Kidney epithelial cell (primary cell): Measurements from ENCODE around the gene EHD4. TPM values are rescaled to one million over a fixed set of nuclear protein-coding genes. Genes with fewer than 3 reads are reported as not detected.

Experiments
- DNase-seq: peaks from one replicate; pipeline ENCODE4 v3.0.0-alpha.2; 2010; ENCODE audit warnings: low read depth
- H3K27me3 ChIP-seq: 2 replicates; pipeline ENCODE4 v1.6.0; 2011; ENCODE audit warnings: low read length; ENCODE audit not compliant: control insufficient read depth, insufficient read depth
- H3K36me3 ChIP-seq: 2 replicates; pipeline ENCODE4 v1.5.1; 2011; ENCODE audit warnings: low read length; ENCODE audit not compliant: control insufficient read depth, insufficient read depth
- H3K4me3 ChIP-seq: 2 replicates; pipeline ENCODE4 v1.5.1; 2011; ENCODE audit warnings: low read depth, mild to moderate bottlenecking, control low read depth, low read length
- CTCF ChIP-seq: IDR thresholded peaks from 2 replicates; pipeline ENCODE4 v1.5.1; 2011; ENCODE audit warnings: mild to moderate bottlenecking, moderate library complexity, low read length, control low read depth, inconsistent platforms; ENCODE audit not compliant: insufficient read depth, poor library complexity, severe bottlenecking
- total RNA-seq: library from RNA; depleted of rRNA; stranded (reverse); fragments of >200 nt; gene quantifications from 2 replicates; pipeline ENCODE4 v1.2.3, GENCODE V29; 2015

The EHD4 gene
- total RNA-seq, 1 donor from 2014 or later, result 30.1 TPM

- Histone ChIP-seq H3K27me3 (peaks cover 10% of the 10 kb centered on the region), H3K36me3 (no peaks in the 10 kb centered on the region), H3K4me3 (no peak overlapping the region)
- TF ChIP-seq CTCF, result no peak
- no peak for DNase-seq
These were observed 24.7 kb upstream of the EHD4 start for GRCh38 chr15:41996921-41997592.

- TF ChIP-seq CTCF, result no peak
- Histone ChIP-seq H3K4me3 (no peak overlapping the region), H3K27me3 (peaks cover 10% of the 10 kb centered on the region), H3K36me3 (no peaks in the 10 kb centered on the region)
- no peak for DNase-seq
These were observed 24.0 kb upstream of the EHD4 start for GRCh38 chr15:41996376-41996775.

- Histone ChIP-seq H3K4me3 (no peak overlapping the region), H3K27me3 (peaks cover 3% of the 10 kb centered on the region), H3K36me3 (no peaks in the 10 kb centered on the region)
- TF ChIP-seq CTCF, result no peak
- DNase-seq, result no peak
These were observed 23.1 kb upstream of the EHD4 start for GRCh38 chr15:41995476-41995855.

- DNase-seq, result no peak
- Histone ChIP-seq H3K27me3 (peaks cover 3% of the 10 kb centered on the region), H3K36me3 (no peaks in the 10 kb centered on the region), H3K4me3 (no peak overlapping the region)
- no peak for TF ChIP-seq CTCF
These were observed 22.6 kb upstream of the EHD4 start for GRCh38 chr15:41994772-41995475.

- no peaks in the 10 kb centered on the region for H3K27me3 ChIP-seq
- DNase-seq, result no peak
- no peaks in the 10 kb centered on the region for H3K36me3 ChIP-seq
- no peak for TF ChIP-seq CTCF
- no peak overlapping the region for H3K4me3 ChIP-seq
These were observed 21.9 kb upstream of the EHD4 start for GRCh38 chr15:41994171-41994650.
